ENCODE results near the gene IFNB1.

Gene IFNB1

GRCh38 chr9:21042466-21042865 is 35.3 kb downstream of the IFNB1 start:
- no peak for DNase-seq
- H3K4me1 Mint-ChIP-seq = no peaks in the 10 kb centered on the region
- no peak overlapping the region for H3K27ac Mint-ChIP-seq
- no peaks in the 10 kb centered on the region for H3K9me3 Mint-ChIP-seq
- TF ChIP-seq CTCF (IDR thresholded peaks at IDR 0.05) = no peak
- H3K4me3 Mint-ChIP-seq = no peak overlapping the region
- H3K36me3 Mint-ChIP-seq (ENCODE audit: low read depth) = no peaks in the 10 kb centered on the region
- peaks cover 3% of the 10 kb centered on the region for H3K27me3 Mint-ChIP-seq (ENCODE audit: low read depth, poor library complexity)

- no peak overlapping the region for H3K27ac Mint-ChIP-seq
- H3K4me3 Mint-ChIP-seq = no peak overlapping the region
- H3K4me1 Mint-ChIP-seq = no peaks in the 10 kb centered on the region
- DNase-seq = no peak
- no peaks in the 10 kb centered on the region for H3K27me3 Mint-ChIP-seq (ENCODE audit: low read depth, poor library complexity)
- H3K36me3 Mint-ChIP-seq (ENCODE audit: low read depth) = no peaks in the 10 kb centered on the region
- H3K9me3 Mint-ChIP-seq = no peaks in the 10 kb centered on the region
- no peak for TF ChIP-seq CTCF (IDR thresholded peaks at IDR 0.05)
These were observed 38.4 kb downstream of the IFNB1 start for GRCh38 chr9:21039302-21039701.

- peaks cover 6% of the 10 kb centered on the region for H3K27me3 Mint-ChIP-seq (ENCODE audit: low read depth, poor library complexity)
- no peak for DNase-seq
- no peak overlapping the region for H3K4me3 Mint-ChIP-seq
- no peaks in the 10 kb centered on the region for H3K36me3 Mint-ChIP-seq (ENCODE audit: low read depth)
- no peak for TF ChIP-seq CTCF (IDR thresholded peaks at IDR 0.05)
- no peaks in the 10 kb centered on the region for H3K4me1 Mint-ChIP-seq
- H3K9me3 Mint-ChIP-seq = no peaks in the 10 kb centered on the region
- no peak overlapping the region for H3K27ac Mint-ChIP-seq
These were observed 40.5 kb downstream of the IFNB1 start for GRCh38 chr9:21037278-21037677.

- Mint-ChIP-seq H3K9me3 (no peaks in the 10 kb centered on the region), H3K36me3 (ENCODE audit: low read depth) (no peaks in the 10 kb centered on the region), H3K27me3 (ENCODE audit: low read depth, poor library complexity) (peaks cover 7% of the 10 kb centered on the region), H3K4me3 (peak overlapping the region; percentile 68), H3K27ac (no peak overlapping the region), H3K4me1 (no peaks in the 10 kb centered on the region)
- no peak for DNase-seq
- TF ChIP-seq CTCF (IDR thresholded peaks at IDR 0.05) = no peak
These were observed 45.9 kb downstream of the IFNB1 start for GRCh38 chr9:21031808-21032183.

GRCh38 chr9:21031091-21031807 is 46.5 kb downstream of the IFNB1 start, which contains the start of gene HACD4:
Gene HACD4, minus strand, starts transcription at chr9:21031640. Its CDS starts 50 bp downstream, at chr9:21031590.
- H3K27ac Mint-ChIP-seq = no peak within 1 kb of the TSS
- DNase-seq = peak; percentile 72

More at GRCh38 chr9:21031091-21031807, 46.5 kb downstream of the IFNB1 start, which contains the start of gene HACD4:
- no peaks in the 10 kb centered on the region for H3K4me1 Mint-ChIP-seq
- H3K36me3 Mint-ChIP-seq (ENCODE audit: low read depth) = no peaks in the 10 kb centered on the region
- H3K4me3 Mint-ChIP-seq = peak within 1 kb of the TSS; percentile 68
- no peaks in the 10 kb centered on the region for H3K9me3 Mint-ChIP-seq
- H3K27me3 Mint-ChIP-seq (ENCODE audit: low read depth, poor library complexity) = peaks cover 7% of the 10 kb centered on the region
- no peak for TF ChIP-seq CTCF (IDR thresholded peaks at IDR 0.05)
